Smooth muscle cell of the umbilical artery (primary cell): ENCODE data around the gene ZNF184. TPM values are rescaled to one million over a fixed set of nuclear protein-coding genes. Genes with fewer than 3 reads are reported as not detected.

ENCODE experiments used
- total RNA-seq: library from RNA; depleted of rRNA; stranded (reverse); fragments of >200 nt; gene quantifications from 2 replicates; pipeline ENCODE4 v1.2.3, GENCODE V29; 2014

ZNF184 gene
- total RNA-seq: 7.2 and 8.3 TPM in 2 replicates

DNA sequence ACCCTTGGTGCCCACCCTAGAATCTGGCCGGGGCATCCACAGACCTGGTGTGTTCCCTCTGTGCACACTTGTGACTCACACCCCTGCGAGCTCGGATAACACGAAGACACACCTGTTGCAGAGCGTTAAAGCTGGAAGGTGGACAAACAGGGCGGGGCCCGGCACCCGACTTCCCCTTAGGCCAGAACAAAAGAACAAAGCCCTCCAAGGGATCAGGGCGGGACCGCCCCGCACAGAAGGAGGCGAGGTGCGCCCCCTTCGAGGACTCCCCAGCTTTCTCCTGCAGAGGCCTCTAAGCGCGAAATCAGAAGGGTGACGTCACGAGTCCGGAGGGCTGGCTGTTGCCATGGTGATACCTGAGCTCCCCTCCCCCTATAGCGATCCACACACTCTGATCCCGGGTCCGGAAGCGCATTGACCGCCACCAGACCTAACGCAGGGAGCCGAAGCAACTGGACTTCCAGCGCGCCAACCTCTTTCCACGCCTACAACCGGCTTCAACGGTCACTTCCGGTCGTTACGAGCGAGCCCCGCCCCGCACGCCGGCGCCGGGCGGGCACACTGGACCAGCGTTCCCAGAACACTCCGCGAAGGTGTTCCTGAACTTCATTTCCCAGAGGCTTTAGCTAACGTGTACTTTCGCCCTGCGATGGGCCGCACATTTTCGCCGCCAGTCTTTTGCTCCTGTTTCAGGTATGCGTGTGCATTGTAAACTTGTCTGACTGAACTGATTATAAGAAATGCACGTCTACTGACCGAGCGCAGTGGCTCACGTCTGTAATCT, at the start of gene ZNF184:
ZNF184 (minus strand) TSS at position 489 of the 784 bp plus-strand sequence. CDS start 811 bp downstream, outside the sequence.

Other genes starting within 250 kb of the ZNF184 start
- 0.18 TPM in 1 of 2 replicates, not detected in the other for gene PRSS16, start 225.4 kb downstream of the ZNF184 start, total RNA-seq
- gene POM121L2, start 160.8 kb downstream of the ZNF184 start, total RNA-seq: not detected in 2 replicates
- 1.8 and 2.4 TPM in 2 replicates for gene ZNF391, start 84.3 kb downstream of the ZNF184 start, total RNA-seq